HepG2 (cell line): ENCODE data around the gene OR5K1. TPM values are rescaled to one million over a fixed set of nuclear protein-coding genes. Genes with fewer than 3 reads are reported as not detected.
A peak's percentile ranks its signal among the peaks of the same experiment; 100 is the strongest.

ENCODE experiments used
- ATAC-seq: fragments of 200-7000 bp; cut with Tn5 transposase; 3 replicates; pipeline ENCODE4 v1.9.1; 2020; ENCODE audit warnings: mild to moderate bottlenecking, moderate library complexity
- BruUV-seq: library from RNA; stranded (reverse); fragments of 400-500 nt; replicated peaks from 2 replicates; lab custom pipeline; 2021; lab: Mats Ljungman, UMichigan
- CTCF ChIA-PET: fragments of 300-600 bp; formaldehyde crosslinking; extraction: SDS; loops from one replicate; lab custom pipeline; 2021; ENCODE audit warnings: low total read pairs, inconsistent platforms, low intra/inter-chr PET ratio; lab: Yijun Ruan, JAX
- POLR2A ChIA-PET: fragments of 350-600 bp; sonication (Branson Sonifier 250); formaldehyde crosslinking; loops from one replicate; lab custom pipeline; 2020; ENCODE audit warnings: antibody characterized with exemption, inconsistent platforms; lab: Yijun Ruan, JAX
- DNase-seq: peaks from one replicate; pipeline ENCODE4 v3.0.0-alpha.2; 2015; ENCODE audit warnings: low spot score
- FAIRE-seq: peaks from 3 replicates; lab custom pipeline; 2011; peaks lifted over from hg19 to GRCh38; lab: Jason Lieb, UNC
- H2AFZ ChIP-seq: one replicate; pipeline ENCODE4 v1.6.1; 2011; ENCODE audit warnings: low read length, inconsistent platforms
- H3K27ac ChIP-seq: fragments of 300-600 bp; 3 replicates; pipeline ENCODE4 v1.8.0; 2011; ENCODE audit warnings: mixed run types, mild to moderate bottlenecking, mixed read lengths, low read length, inconsistent platforms; ENCODE audit not compliant: insufficient read depth; ENCODE audit errors: extremely low read length
- H3K27me3 ChIP-seq, 2 experiments: fragments of 200-600 bp in 1 of 2; 2 replicates in 1 of 2; 3 replicates in 1 of 2; pipeline versions ENCODE4 v1.6.0 to v1.8.0; 2011; ENCODE audit warnings: low read length in 2 of 2, mild to moderate bottlenecking in 2 of 2, moderate library complexity in 2 of 2, inconsistent platforms in 1 of 2; ENCODE audit not compliant: insufficient read depth in 2 of 2, control insufficient read depth in 1 of 2
- H3K36me3 ChIP-seq, 2 experiments: fragments of 200-600 bp in 1 of 2; replicated peaks in 1 of 2; 2 replicates in 1 of 2; 3 replicates in 1 of 2; pipeline versions ENCODE4 v1.5.1 to v1.8.0; 2011; ENCODE audit warnings: low read length in 2 of 2, inconsistent platforms in 1 of 2; ENCODE audit not compliant: insufficient read depth in 2 of 2, control insufficient read depth in 1 of 2
- H3K4me1 ChIP-seq: 2 replicates; pipeline ENCODE4 v1.5.1; 2012; ENCODE audit warnings: low read length, inconsistent platforms; ENCODE audit not compliant: insufficient read depth
- H3K4me2 ChIP-seq: 2 replicates; pipeline ENCODE4 v1.6.0; 2011; ENCODE audit warnings: low read depth, low read length, inconsistent platforms
- H3K4me3 ChIP-seq, 3 experiments: fragments of 200-600 bp in 1 of 3; sonication (generic), shearing (Covaris generic) in 1 of 3; replicated peaks in 1 of 3; 2 replicates each; pipeline ENCODE4 v1.5.1; 2011 to 2016; ENCODE audit warnings: low read length in 3 of 3, inconsistent platforms in 2 of 3, low read depth in 2 of 3, mild to moderate bottlenecking in 2 of 3, control low read depth in 1 of 3, mixed read lengths in 1 of 3; ENCODE audit not compliant: insufficient read depth in 1 of 3
- H3K79me2 ChIP-seq: one replicate; pipeline ENCODE4 v1.6.1; 2011; ENCODE audit warnings: low read length, inconsistent platforms; ENCODE audit not compliant: insufficient read depth
- H3K9ac ChIP-seq: 2 replicates; pipeline ENCODE4 v1.6.0; 2011; ENCODE audit warnings: mild to moderate bottlenecking, low read depth, low read length, inconsistent platforms; ENCODE audit not compliant: insufficient read depth
- H3K9me3 ChIP-seq: 2 replicates; pipeline ENCODE4 v1.5.1; 2012; ENCODE audit warnings: mild to moderate bottlenecking, low read length
- H4K20me1 ChIP-seq: 2 replicates; pipeline ENCODE4 v1.6.0; 2011; ENCODE audit warnings: inconsistent platforms, mild to moderate bottlenecking, low read length, moderate library complexity; ENCODE audit not compliant: insufficient read depth
- ATF3 ChIP-seq: sonication (generic); formaldehyde crosslinking; IDR thresholded peaks from 2 replicates; pipeline ENCODE4 v1.4.0; 2020; ENCODE audit warnings: missing genetic modification reagents
- CEBPB ChIP-seq: IDR thresholded peaks from 2 replicates; pipeline ENCODE4 v1.6.1; 2011; ENCODE audit warnings: low read depth, low read length, improper control_type of control experiment, borderline replicate concordance
- CHD2 ChIP-seq: IDR thresholded peaks from 2 replicates; pipeline ENCODE4 v1.6.1; 2011; ENCODE audit warnings: low read depth, low read length, improper control_type of control experiment
- IRF9 ChIP-seq: sonication (generic); formaldehyde crosslinking; IDR thresholded peaks from 2 replicates; pipeline ENCODE4 v1.8.0; 2022; ENCODE audit warnings: missing genetic modification reagents, mild to moderate bottlenecking, borderline replicate concordance
- PREB ChIP-seq: sonication (generic); formaldehyde crosslinking; IDR thresholded peaks from 2 replicates; pipeline ENCODE4 v1.4.0; 2020; ENCODE audit warnings: missing genetic modification reagents
- SNAPC5 ChIP-seq: sonication (generic); formaldehyde crosslinking; IDR thresholded peaks from 2 replicates; pipeline ENCODE4 v1.8.1; 2023; ENCODE audit warnings: mild to moderate bottlenecking, missing genetic modification reagents, borderline replicate concordance
- U2AF2 ChIP-seq: fragments of 200-400 bp; formaldehyde crosslinking; IDR thresholded peaks from 2 replicates; pipeline ENCODE4 v1.6.1; 2017; ENCODE audit warnings: low read depth, mild to moderate bottlenecking, low read length
- YEATS4 ChIP-seq: sonication (generic); formaldehyde crosslinking; IDR thresholded peaks from 2 replicates; pipeline ENCODE4 v1.4.0; 2020; ENCODE audit warnings: missing genetic modification reagents, borderline replicate concordance
- ZNF883 ChIP-seq: sonication (generic); formaldehyde crosslinking; IDR thresholded peaks from 2 replicates; pipeline ENCODE4 v1.5.1; 2020; ENCODE audit warnings: mild to moderate bottlenecking, missing genetic modification reagents; ENCODE audit errors: not compliant biosample characterization
- WGBS: methylation state at CpG from one replicate; pipeline ENCODE4 v1.1.6; 2017; ENCODE audit warnings: low lambda C conversion rate; 5-methylcytosine and 5-hydroxymethylcytosine counted together
- in situ Hi-C: cut with HindIII; loops from 2 replicates; pipeline ENCODE4 v1.10.0; 2017; ENCODE audit warnings: low pct_unique_long_range_greater_than_20kb; ENCODE audit not compliant: extremely low pct_ligation_motif_present
- intact Hi-C: fragments of 100-400 bp; cut with micrococcal nuclease; formaldehyde crosslinking; loops from one replicate; pipeline ENCODE4 v1.10.0; 2022; ENCODE audit not compliant: unreplicated experiment
- polyA plus RNA-seq, 8 experiments: library from polyadenylated mRNA; depleted of rRNA in 3 of 8; stranded (reverse) in 7 of 8; unstranded in 1 of 8; fragments of >200 nt; fragmentation: Illumina TruSeq in 4 of 8; extraction: Trizol in 4 of 8; gene quantifications; 2 replicates each; pipeline versions ENCODE4 v1.2.1 to v1.2.3, GENCODE V29; 2011 to 2016; ENCODE audit warnings: low read depth in 4 of 8, missing spikeins in 1 of 8, mixed read lengths in 1 of 8; ENCODE audit not compliant: insufficient read depth in 1 of 8
- total RNA-seq, 5 experiments: library from RNA; depleted of rRNA; stranded (reverse); fragments of >200 nt; fragmentation: Illumina TruSeq; extraction: Trizol; gene quantifications; 2 replicates each; pipeline ENCODE4 v1.2.3, GENCODE V29; 2016; ENCODE audit warnings: low read depth in 1 of 5

OR5K1 gene
- total and polyA plus RNA-seq, 2 of the 13 experiments (the other 11 are each of a cell fraction or from before 2014, with no cell fraction given): not detected

GRCh38 chr3:98460220-98460619 is 2.8 kb upstream of the OR5K1 start:
- H4K20me1 ChIP-seq: no peaks in the 10 kb centered on the region
- H3K4me2 ChIP-seq: no peak overlapping the region
- ChIA-PET CTCF (no interaction called here), POLR2A (no interaction called here)
- intact Hi-C loops: no loop called here
- no peak overlapping the region for H3K27ac ChIP-seq
- FAIRE-seq (no peak), DNase-seq (no peak), ATAC-seq (no peak)
- no TSS peak for BruUV-seq
- no peak overlapping the region for H3K9ac ChIP-seq
- no peak overlapping the region for H2AFZ ChIP-seq
- in situ Hi-C loops: no loop called here
- H3K79me2 ChIP-seq: no peaks in the 10 kb centered on the region
- H3K36me3 ChIP-seq: no peaks in the 10 kb centered on the region
- no peak overlapping the region for H3K4me3 ChIP-seq
- H3K27me3 ChIP-seq: no peaks in the 10 kb centered on the region
- no peaks in the 10 kb centered on the region for H3K4me1 ChIP-seq
- TF ChIP-seq CHD2 (no peak), YEATS4 (CRISPR knock-in tag) (no peak), SNAPC5 (CRISPR knock-in tag) (no peak), PREB (CRISPR knock-in tag) (no peak), U2AF2 (no peak)
- TF ChIP-seq, all 625 proteins: peak for 0
- H3K9me3 ChIP-seq: no peaks in the 10 kb centered on the region

GRCh38 chr3:98482717-98483482 is 19.9 kb downstream of the OR5K1 start:
- no peak for DNase-seq
- Histone ChIP-seq H2AFZ (no peak overlapping the region), H3K4me3 (no peak overlapping the region), H3K27ac (no peak overlapping the region), H4K20me1 (no peaks in the 10 kb centered on the region), H3K9ac (no peak overlapping the region), H3K4me2 (no peak overlapping the region), H3K27me3 (no peaks in the 10 kb centered on the region; a peak in 1 of 5 replicates), H3K79me2 (no peaks in the 10 kb centered on the region), H3K4me1 (no peaks in the 10 kb centered on the region), H3K36me3 (no peaks in the 10 kb centered on the region), H3K9me3 (no peaks in the 10 kb centered on the region)
- BruUV-seq: no TSS peak
- intact Hi-C loops (no loop called here), in situ Hi-C loops (no loop called here)
- no peak for FAIRE-seq
- POLR2A ChIA-PET: no interaction called here
- CTCF ChIA-PET: no interaction called here
- WGBS: 13% methylated on average over 1 of the region's 3 CpGs
- ATAC-seq: peak; percentile 37
- TF ChIP-seq IRF9 (no peak), CEBPB (peak; percentile 40; the same call in 1 of the 2 replicates), ZNF883 (CRISPR knock-in tag) (no peak), ATF3 (no peak)
